ENCODE data around the gene AMPD2.
"Not testable (repeated sequence)": the region's sequence is repeated elsewhere in the genome, so short reads cannot be mapped to it uniquely, and the experiment has no call there.

Gene AMPD2

DNA sequence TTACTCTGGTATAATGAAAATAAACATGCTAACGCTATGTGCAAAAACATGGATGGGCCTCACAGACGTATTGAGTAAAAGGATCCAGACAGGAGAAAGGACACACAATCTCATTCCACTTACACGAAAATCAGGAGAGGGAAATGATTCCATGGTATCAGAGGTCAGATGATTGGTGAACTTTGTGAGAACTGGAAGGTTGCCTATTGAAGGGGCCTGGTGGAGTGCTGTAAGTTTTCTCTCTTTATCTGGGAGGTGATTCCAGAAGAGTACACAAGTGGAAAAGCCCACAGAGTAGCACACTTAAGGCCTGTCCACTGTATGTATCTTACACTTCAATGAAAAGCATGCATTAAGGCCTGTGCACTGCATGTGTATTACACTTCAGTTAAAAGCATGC lies 57.8 kb downstream of the AMPD2 start:
- TF ChIP-seq, protein P1, sequence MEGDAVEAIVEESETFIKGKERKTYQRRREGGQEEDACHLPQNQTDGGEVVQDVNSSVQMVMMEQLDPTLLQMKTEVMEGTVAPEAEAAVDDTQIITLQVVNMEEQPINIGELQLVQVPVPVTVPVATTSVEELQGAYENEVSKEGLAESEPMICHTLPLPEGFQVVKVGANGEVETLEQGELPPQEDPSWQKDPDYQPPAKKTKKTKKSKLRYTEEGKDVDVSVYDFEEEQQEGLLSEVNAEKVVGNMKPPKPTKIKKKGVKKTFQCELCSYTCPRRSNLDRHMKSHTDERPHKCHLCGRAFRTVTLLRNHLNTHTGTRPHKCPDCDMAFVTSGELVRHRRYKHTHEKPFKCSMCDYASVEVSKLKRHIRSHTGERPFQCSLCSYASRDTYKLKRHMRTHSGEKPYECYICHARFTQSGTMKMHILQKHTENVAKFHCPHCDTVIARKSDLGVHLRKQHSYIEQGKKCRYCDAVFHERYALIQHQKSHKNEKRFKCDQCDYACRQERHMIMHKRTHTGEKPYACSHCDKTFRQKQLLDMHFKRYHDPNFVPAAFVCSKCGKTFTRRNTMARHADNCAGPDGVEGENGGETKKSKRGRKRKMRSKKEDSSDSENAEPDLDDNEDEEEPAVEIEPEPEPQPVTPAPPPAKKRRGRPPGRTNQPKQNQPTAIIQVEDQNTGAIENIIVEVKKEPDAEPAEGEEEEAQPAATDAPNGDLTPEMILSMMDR (IDR thresholded peaks at IDR 0.05; ENCODE audit: unreplicated experiment in 3 of 3), result no peak
- Mint-ChIP-seq H3K9me3 (no peaks in the 10 kb centered on the region), H3K4me3 (no peak overlapping the region), H3K4me1 (peaks cover 7% of the 10 kb centered on the region), H3K27ac (no peak overlapping the region), H3K27me3 (ENCODE audit: low read depth) (no peaks in the 10 kb centered on the region), H3K36me3 (ENCODE audit: low read depth) (peaks cover 17% of the 10 kb centered on the region)

DNA sequence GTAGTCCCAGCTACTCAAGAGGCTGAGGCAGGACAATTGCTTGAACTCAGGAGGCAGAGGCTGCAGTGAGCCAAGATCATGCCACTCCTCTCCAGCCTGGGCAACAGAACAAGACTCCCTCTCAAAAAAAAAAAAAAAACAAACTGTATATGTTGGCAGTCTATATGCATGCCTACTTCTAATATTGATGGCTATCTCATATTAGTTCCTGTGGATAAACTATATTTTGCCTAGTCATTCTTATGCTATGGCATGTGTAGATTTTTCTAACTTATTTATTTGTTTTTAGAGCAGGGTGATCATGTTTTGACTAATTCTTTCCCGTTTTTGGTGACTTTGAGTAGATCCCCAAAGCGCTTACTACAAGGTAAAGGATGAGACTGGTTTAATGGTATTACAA lies 59.0 kb downstream of the AMPD2 start:
- H3K27ac Mint-ChIP-seq; H3K9me3 Mint-ChIP-seq; H3K27me3 Mint-ChIP-seq (ENCODE audit: low read depth); H3K4me3 Mint-ChIP-seq; H3K4me1 Mint-ChIP-seq: not testable (repeated sequence)
- peaks cover 12% of the 10 kb centered on the region for H3K36me3 Mint-ChIP-seq (ENCODE audit: low read depth)

Measured in nephron (organoid).